PC-3 (cell line): ENCODE data around the gene CNMD. TPM values are rescaled to one million over a fixed set of nuclear protein-coding genes. Genes with fewer than 3 reads are reported as not detected.

Experiments
- ATAC-seq: fragments of 200-7000 bp; cut with Tn5 transposase; 2 replicates; pipeline ENCODE4 v1.9.1; 2020; ENCODE audit warnings: mild to moderate bottlenecking, moderate library complexity
- BruUV-seq: library from RNA; stranded (reverse); fragments of 400-500 nt; replicated peaks from 2 replicates; lab custom pipeline; 2021; lab: Mats Ljungman, UMichigan
- CTCF ChIA-PET: fragments of 300-600 bp; sonication (Branson Sonifier 250); formaldehyde crosslinking; loops from one replicate; lab custom pipeline; 2022; ENCODE audit warnings: antibody characterized with exemption; lab: Charles Lee
- POLR2A ChIA-PET: fragments of 300-600 bp; sonication (Branson Sonifier 250); formaldehyde crosslinking; loops from one replicate; lab custom pipeline; 2022; ENCODE audit warnings: antibody characterized with exemption; ENCODE audit not compliant: unreplicated experiment; lab: Charles Lee
- DNase-seq: peaks from one replicate; pipeline ENCODE4 v3.0.0-alpha.2; 2015
- H2AFZ ChIP-seq: fragments of 300-600 bp; sonication (generic); 2 replicates; pipeline ENCODE4 v1.6.0; 2016; ENCODE audit warnings: antibody characterized with exemption, low read length
- H3F3A ChIP-seq: fragments of 300-600 bp; sonication (generic); one replicate; pipeline ENCODE4 v1.6.0; 2017; ENCODE audit warnings: antibody characterized with exemption, low read length, control low read depth, mild to moderate bottlenecking; ENCODE audit not compliant: unreplicated experiment
- H3K27ac ChIP-seq: fragments of 300-600 bp; sonication (generic); 2 replicates; pipeline ENCODE4 v1.5.1; 2016; ENCODE audit warnings: mild to moderate bottlenecking, low read length
- H3K27me3 ChIP-seq: fragments of 300-600 bp; sonication (generic); 2 replicates; pipeline ENCODE4 v1.6.1; 2016; ENCODE audit warnings: low read length, mixed read lengths
- H3K36me3 ChIP-seq: fragments of 300-600 bp; sonication (generic); 2 replicates; pipeline ENCODE4 v1.6.1; 2016; ENCODE audit warnings: low read depth, mixed run types, low read length, mixed read lengths
- H3K4me1 ChIP-seq: fragments of 300-600 bp; sonication (generic); 2 replicates; pipeline ENCODE4 v1.5.1; 2016; ENCODE audit warnings: low read length; ENCODE audit not compliant: insufficient read depth
- H3K4me2 ChIP-seq: fragments of 300-600 bp; sonication (generic); 2 replicates; pipeline ENCODE4 v1.6.0; 2016; ENCODE audit warnings: low read length
- H3K4me3 ChIP-seq: fragments of 300-600 bp; sonication (generic); 2 replicates; pipeline ENCODE4 v1.5.1; 2016; ENCODE audit warnings: mild to moderate bottlenecking, low read length, mixed read lengths
- H3K79me2 ChIP-seq: fragments of 300-600 bp; sonication (generic); 2 replicates; pipeline ENCODE4 v1.6.1; 2017; ENCODE audit warnings: low read length, mixed read lengths
- H3K9ac ChIP-seq: fragments of 300-600 bp; sonication (generic); 2 replicates; pipeline ENCODE4 v1.6.0; 2016; ENCODE audit warnings: mild to moderate bottlenecking, low read length
- H3K9me2 ChIP-seq: fragments of 300-600 bp; sonication (generic); replicated peaks from 2 replicates; pipeline ENCODE4 v1.6.1; 2016; ENCODE audit warnings: mixed run types, low read length, mixed read lengths
- H3K9me3 ChIP-seq: fragments of 300-600 bp; sonication (generic); 2 replicates; pipeline ENCODE4 v1.6.1; 2016; ENCODE audit warnings: low read length, mixed read lengths
- H4K20me1 ChIP-seq: fragments of 300-600 bp; sonication (generic); 2 replicates; pipeline ENCODE4 v1.6.1; 2016; ENCODE audit warnings: low read length, mixed read lengths
- EZH2 ChIP-seq: fragments of 300-600 bp; sonication (generic); IDR thresholded peaks from one replicate; pipeline ENCODE4 v1.6.1; 2017; ENCODE audit warnings: antibody characterized with exemption, mild to moderate bottlenecking, low read length; ENCODE audit not compliant: unreplicated experiment
- EZH2phosphoT487 ChIP-seq: fragments of 300-600 bp; sonication (generic); IDR thresholded peaks from 2 replicates; pipeline ENCODE4 v1.6.1; 2018; ENCODE audit warnings: mild to moderate bottlenecking, antibody characterized with exemption, low read length, borderline replicate concordance
- intact Hi-C: fragments of 100-400 bp; cut with micrococcal nuclease; formaldehyde crosslinking; loops from 2 replicates; pipeline ENCODE4 v1.9.0; 2023
- total RNA-seq: library from RNA; depleted of rRNA; stranded (reverse); fragments of >200 nt; gene quantifications from 2 replicates; pipeline ENCODE4 v1.2.3, GENCODE V29; 2014
- TF ChIP-seq, protein P1 (sequence below): fragments of 300-600 bp; sonication (generic); conservative IDR thresholded peaks from 2 replicates; pipeline ENCODE4 v1.5.1; 2017; ENCODE audit warnings: antibody characterized with exemption, low read depth, mild to moderate bottlenecking, low read length

CNMD gene
- total RNA-seq, 1 experiment from 2014 or later: not detected

DNA sequence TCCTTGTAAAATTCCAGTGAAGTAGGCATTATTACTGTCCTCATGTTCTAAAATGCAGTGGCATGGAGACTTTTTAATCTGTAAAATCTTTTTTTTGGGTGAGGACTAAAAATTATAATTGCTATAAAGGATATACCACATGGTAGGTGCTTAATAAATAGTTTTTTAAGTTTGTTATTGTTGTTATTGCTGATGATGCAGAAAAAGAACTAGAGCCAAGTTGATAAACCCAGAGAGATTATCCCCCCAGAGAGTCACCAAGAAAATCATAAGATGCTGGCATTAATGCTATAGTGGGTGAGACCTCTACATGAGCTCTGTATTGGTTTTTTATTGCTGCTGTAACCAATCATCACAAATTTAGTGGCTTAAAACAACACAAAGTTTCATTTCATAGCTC is 44.3 kb upstream of the CNMD start:
- intact Hi-C loops: no loop called here
- Histone ChIP-seq H3K4me3 (no peak overlapping the region), H4K20me1 (no peaks in the 10 kb centered on the region), H3K9me3 (no peaks in the 10 kb centered on the region), H3K9me2 (no peaks in the 10 kb centered on the region), H3K4me2 (no peak overlapping the region), H3K27ac (no peak overlapping the region), H3K4me1 (no peaks in the 10 kb centered on the region), H3K36me3 (no peaks in the 10 kb centered on the region), H3K27me3 (peaks cover 14% of the 10 kb centered on the region), H3F3A (no peaks in the 10 kb centered on the region), H3K9ac (no peak overlapping the region), H2AFZ (no peak overlapping the region), H3K79me2 (no peaks in the 10 kb centered on the region)
- CTCF ChIA-PET: no interaction called here
- TF ChIP-seq EZH2phosphoT487 (no peak), EZH2 (no peak)
- TF ChIP-seq, protein P1, sequence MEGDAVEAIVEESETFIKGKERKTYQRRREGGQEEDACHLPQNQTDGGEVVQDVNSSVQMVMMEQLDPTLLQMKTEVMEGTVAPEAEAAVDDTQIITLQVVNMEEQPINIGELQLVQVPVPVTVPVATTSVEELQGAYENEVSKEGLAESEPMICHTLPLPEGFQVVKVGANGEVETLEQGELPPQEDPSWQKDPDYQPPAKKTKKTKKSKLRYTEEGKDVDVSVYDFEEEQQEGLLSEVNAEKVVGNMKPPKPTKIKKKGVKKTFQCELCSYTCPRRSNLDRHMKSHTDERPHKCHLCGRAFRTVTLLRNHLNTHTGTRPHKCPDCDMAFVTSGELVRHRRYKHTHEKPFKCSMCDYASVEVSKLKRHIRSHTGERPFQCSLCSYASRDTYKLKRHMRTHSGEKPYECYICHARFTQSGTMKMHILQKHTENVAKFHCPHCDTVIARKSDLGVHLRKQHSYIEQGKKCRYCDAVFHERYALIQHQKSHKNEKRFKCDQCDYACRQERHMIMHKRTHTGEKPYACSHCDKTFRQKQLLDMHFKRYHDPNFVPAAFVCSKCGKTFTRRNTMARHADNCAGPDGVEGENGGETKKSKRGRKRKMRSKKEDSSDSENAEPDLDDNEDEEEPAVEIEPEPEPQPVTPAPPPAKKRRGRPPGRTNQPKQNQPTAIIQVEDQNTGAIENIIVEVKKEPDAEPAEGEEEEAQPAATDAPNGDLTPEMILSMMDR: no peak
- BruUV-seq: no TSS peak
- no peak for DNase-seq
- POLR2A ChIA-PET: no interaction called here
- no peak for ATAC-seq

DNA sequence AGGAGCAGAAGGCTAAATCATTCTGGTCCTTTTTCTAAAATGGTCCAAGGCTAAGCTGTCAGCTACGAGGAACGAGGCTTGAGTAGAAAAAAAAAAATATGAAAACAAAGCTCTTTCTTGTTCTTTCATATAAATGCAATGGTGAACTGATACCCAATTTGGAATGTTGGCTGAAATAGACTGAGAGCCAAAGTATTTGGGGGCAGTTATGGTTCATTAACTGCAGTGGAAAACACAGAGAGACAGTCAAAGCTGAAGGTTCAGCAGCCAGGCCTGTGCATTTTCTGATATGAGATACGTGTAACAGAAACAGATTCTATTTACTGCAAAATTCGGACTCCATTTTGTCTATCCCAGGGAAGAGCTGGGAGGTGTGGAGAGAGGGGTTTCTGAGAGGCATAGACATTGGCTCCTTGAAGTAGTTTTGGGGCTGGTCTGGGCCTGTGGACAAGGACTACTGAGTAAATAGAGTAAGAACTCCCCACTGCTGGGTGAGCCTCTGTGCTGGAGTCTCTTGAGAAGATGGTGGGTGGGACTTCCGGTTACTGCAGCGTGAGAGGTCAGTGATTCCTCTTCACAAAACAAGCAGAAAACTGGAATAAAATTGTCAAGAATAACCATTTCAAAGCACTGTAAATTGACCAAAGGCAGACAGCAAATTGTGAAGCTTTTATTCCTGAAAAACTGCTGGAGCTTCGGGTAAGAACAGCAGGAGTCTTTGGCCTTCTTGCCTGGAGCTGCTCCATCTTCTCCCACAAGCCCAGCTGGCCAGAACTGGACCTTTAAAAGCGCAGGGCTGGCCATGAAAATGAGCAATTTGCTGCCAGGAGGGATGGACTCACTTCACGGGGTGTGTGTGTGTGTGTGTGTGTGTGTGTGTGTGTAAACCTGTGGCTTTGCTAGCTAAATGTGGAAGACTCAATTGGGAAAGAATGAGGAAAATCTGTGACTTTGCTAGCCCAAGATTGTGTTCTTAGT is 43.1 kb upstream of the CNMD start:
- TF ChIP-seq EZH2phosphoT487: no peak
- TF ChIP-seq, protein P1: no peak
- TF ChIP-seq EZH2: no peak
- Histone ChIP-seq H3K27ac (no peak overlapping the region), H2AFZ (no peak overlapping the region), H3K4me3 (no peak overlapping the region), H3K79me2 (no peaks in the 10 kb centered on the region), H4K20me1 (no peaks in the 10 kb centered on the region), H3K9ac (no peak overlapping the region), H3K4me2 (no peak overlapping the region), H3K36me3 (no peaks in the 10 kb centered on the region), H3K27me3 (peaks cover 18% of the 10 kb centered on the region; the same call in 1 of the 2 replicates), H3K9me2 (no peaks in the 10 kb centered on the region), H3F3A (no peaks in the 10 kb centered on the region), H3K4me1 (no peaks in the 10 kb centered on the region), H3K9me3 (no peaks in the 10 kb centered on the region)
- BruUV-seq: no TSS peak
- CTCF ChIA-PET: no interaction called here
- POLR2A ChIA-PET: no interaction called here
- intact Hi-C loops: no loop called here
- no peak for DNase-seq
- ATAC-seq: no peak

DNA sequence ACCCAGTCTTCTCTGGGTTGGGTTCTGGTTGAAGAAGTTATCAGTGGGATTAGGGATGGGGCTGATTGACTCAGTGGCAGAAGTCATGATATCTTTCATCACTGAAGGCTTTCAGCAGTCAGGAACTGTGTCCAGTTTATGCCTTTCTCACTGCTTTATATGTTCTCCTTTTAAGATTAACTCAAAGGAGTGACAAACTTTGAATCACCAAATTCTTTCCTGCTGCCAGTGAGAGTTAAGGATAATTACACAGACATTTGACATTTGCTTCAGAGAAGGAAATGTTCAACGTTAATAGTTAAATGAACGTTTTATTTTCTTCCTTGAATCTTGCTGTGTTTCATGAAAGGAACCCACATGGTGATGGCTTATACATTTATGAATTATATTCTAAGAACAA is 41.0 kb upstream of the CNMD start:
- Histone ChIP-seq H3K27ac (no peak overlapping the region), H3K4me3 (no peak overlapping the region), H2AFZ (no peak overlapping the region), H3K36me3 (no peaks in the 10 kb centered on the region), H3K9ac (no peak overlapping the region), H3K79me2 (no peaks in the 10 kb centered on the region), H3F3A (no peaks in the 10 kb centered on the region), H3K27me3 (peaks cover 33% of the 10 kb centered on the region; the same call in 1 of the 2 replicates), H3K4me2 (no peak overlapping the region), H3K9me2 (no peaks in the 10 kb centered on the region), H3K4me1 (no peaks in the 10 kb centered on the region), H4K20me1 (no peaks in the 10 kb centered on the region), H3K9me3 (no peaks in the 10 kb centered on the region)
- TF ChIP-seq, protein P1: no peak
- TF ChIP-seq EZH2phosphoT487 (no peak), EZH2 (no peak)
- no TSS peak for BruUV-seq
- DNase-seq: no peak
- intact Hi-C loops: no loop called here
- CTCF ChIA-PET: no interaction called here
- no peak for ATAC-seq
- POLR2A ChIA-PET: no interaction called here
